ENCODE results near the gene ATP6V1A.
A peak's percentile ranks its signal among the peaks of the same experiment; 100 is the strongest.

ATP6V1A gene

GRCh38 chr3:113802795-113803455 lies 56.1 kb downstream of the ATP6V1A start:
- in situ Hi-C loops (cut with HindIII; ENCODE audit: low pct_unique_long_range_greater_than_20kb, low sequenced_read_pairs), result no loop called here
- no peak for TF ChIP-seq JUND (IDR thresholded peaks at IDR 0.05; ENCODE audit: low read depth)
- no peak for DNase-seq (ENCODE audit: low read depth in 1 of 2, low spot score in 1 of 2)

DNA sequence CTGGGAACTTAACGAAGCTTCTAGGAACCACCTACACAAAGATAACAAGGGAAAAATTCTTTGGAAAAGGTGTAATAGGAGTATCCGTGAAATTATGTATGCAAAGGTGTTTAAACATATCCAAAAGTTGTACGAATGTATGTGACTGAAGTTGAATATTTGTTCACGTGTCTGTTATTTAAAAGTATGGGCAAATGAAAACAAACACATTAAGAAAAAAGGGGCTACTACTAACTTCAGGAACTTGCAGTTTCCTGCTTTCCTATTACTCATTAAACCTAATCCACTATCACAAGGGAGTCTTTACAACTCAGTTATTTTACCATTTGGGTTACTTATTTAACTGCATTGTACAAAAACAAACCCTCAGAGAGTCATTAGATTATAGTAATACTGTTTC lies 57.8 kb downstream of the ATP6V1A start:
- no peak for TF ChIP-seq JUND (IDR thresholded peaks at IDR 0.05; ENCODE audit: low read depth)
- in situ Hi-C loops (cut with HindIII; ENCODE audit: low pct_unique_long_range_greater_than_20kb, low sequenced_read_pairs), result no loop called here
- DNase-seq (ENCODE audit: low read depth in 1 of 2, low spot score in 1 of 2), result no peak

GRCh38 chr3:113805249-113805648 lies 58.4 kb downstream of the ATP6V1A start:
- DNase-seq (ENCODE audit: low read depth in 1 of 2, low spot score in 1 of 2), result no peak
- in situ Hi-C loops (cut with HindIII; ENCODE audit: low pct_unique_long_range_greater_than_20kb, low sequenced_read_pairs), result no loop called here
- TF ChIP-seq JUND (IDR thresholded peaks at IDR 0.05; ENCODE audit: low read depth), result no peak

- no peak for TF ChIP-seq JUND (IDR thresholded peaks at IDR 0.05; ENCODE audit: low read depth)
- in situ Hi-C loops (cut with HindIII; ENCODE audit: low pct_unique_long_range_greater_than_20kb, low sequenced_read_pairs), result no loop called here
- DNase-seq (ENCODE audit: low read depth in 1 of 2, low spot score in 1 of 2), result no peak
Measured at GRCh38 chr3:113812854-113813253, 66.0 kb downstream of the ATP6V1A start.

- no peak for TF ChIP-seq JUND (IDR thresholded peaks at IDR 0.05; ENCODE audit: low read depth)
- no peak for DNase-seq (ENCODE audit: low read depth in 1 of 2, low spot score in 1 of 2)
- in situ Hi-C loops (cut with HindIII; ENCODE audit: low pct_unique_long_range_greater_than_20kb, low sequenced_read_pairs), result no loop called here
Measured at GRCh38 chr3:113819866-113820265, 73.0 kb downstream of the ATP6V1A start.

GRCh38 chr3:113825090-113825489 lies 78.3 kb downstream of the ATP6V1A start:
- TF ChIP-seq JUND (IDR thresholded peaks at IDR 0.05; ENCODE audit: low read depth), result no peak
- DNase-seq (ENCODE audit: low read depth in 1 of 2, low spot score in 1 of 2), result peak in 1 of 2 experiments; percentile 43
- in situ Hi-C loops (cut with HindIII; ENCODE audit: low pct_unique_long_range_greater_than_20kb, low sequenced_read_pairs), result no loop called here

- DNase-seq (ENCODE audit: low read depth in 1 of 2, low spot score in 1 of 2), result no peak
- no peak for TF ChIP-seq JUND (IDR thresholded peaks at IDR 0.05; ENCODE audit: low read depth)
- in situ Hi-C loops (cut with HindIII; ENCODE audit: low pct_unique_long_range_greater_than_20kb, low sequenced_read_pairs), result no loop called here
Measured at GRCh38 chr3:113828600-113828999, 81.8 kb downstream of the ATP6V1A start.

- no peak for TF ChIP-seq JUND (IDR thresholded peaks at IDR 0.05; ENCODE audit: low read depth)
- in situ Hi-C loops (cut with HindIII; ENCODE audit: low pct_unique_long_range_greater_than_20kb, low sequenced_read_pairs), result no loop called here
- peak in 1 of 2 experiments; percentile 44 for DNase-seq (ENCODE audit: low read depth in 1 of 2, low spot score in 1 of 2)
Measured at GRCh38 chr3:113829576-113830354, 82.9 kb downstream of the ATP6V1A start.

DNA sequence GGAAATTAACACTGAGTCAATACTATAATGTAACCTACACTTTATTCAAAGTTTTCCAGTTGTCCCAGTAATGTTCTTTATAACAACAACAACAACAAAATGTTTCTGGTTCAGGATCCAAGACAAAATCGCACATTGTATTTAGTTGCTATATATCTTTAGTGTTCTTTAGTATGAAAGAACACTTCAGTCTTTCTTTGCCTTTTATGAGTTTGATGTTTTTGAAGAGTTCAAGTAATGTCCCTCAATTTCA lies 84.2 kb downstream of the ATP6V1A start:
- no peak for TF ChIP-seq JUND (IDR thresholded peaks at IDR 0.05; ENCODE audit: low read depth)
- DNase-seq (ENCODE audit: low read depth in 1 of 2, low spot score in 1 of 2), result no peak
- in situ Hi-C loops (cut with HindIII; ENCODE audit: low pct_unique_long_range_greater_than_20kb, low sequenced_read_pairs), result no loop called here

GRCh38 chr3:113832477-113833164 lies 85.8 kb downstream of the ATP6V1A start:
- no peak for TF ChIP-seq JUND (IDR thresholded peaks at IDR 0.05; ENCODE audit: low read depth)
- in situ Hi-C loops (cut with HindIII; ENCODE audit: low pct_unique_long_range_greater_than_20kb, low sequenced_read_pairs), result no loop called here
- DNase-seq (ENCODE audit: low read depth in 1 of 2, low spot score in 1 of 2), result no peak

DNA sequence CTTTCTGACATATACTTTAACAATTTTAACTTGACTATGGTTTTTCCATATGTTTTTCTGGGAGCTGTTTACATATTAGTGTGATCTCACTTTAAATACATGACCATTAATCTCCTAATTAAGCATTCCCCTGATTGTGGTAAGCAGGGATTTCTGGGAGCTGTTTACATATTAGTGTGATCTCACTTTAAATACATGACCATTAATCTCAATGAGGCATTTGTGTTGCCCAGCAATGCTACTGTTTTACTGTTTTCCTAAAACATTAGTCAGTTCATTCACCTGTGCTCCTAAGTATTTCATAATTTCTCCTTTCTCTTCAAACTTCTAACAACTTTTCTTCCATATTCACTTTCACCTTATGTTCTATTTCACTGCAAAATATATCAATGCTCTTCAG lies 88.1 kb downstream of the ATP6V1A start:
- no peak for TF ChIP-seq JUND (IDR thresholded peaks at IDR 0.05; ENCODE audit: low read depth)
- no peak for DNase-seq (ENCODE audit: low read depth in 1 of 2, low spot score in 1 of 2)
- in situ Hi-C loops (cut with HindIII; ENCODE audit: low pct_unique_long_range_greater_than_20kb, low sequenced_read_pairs), result no loop called here

DNA sequence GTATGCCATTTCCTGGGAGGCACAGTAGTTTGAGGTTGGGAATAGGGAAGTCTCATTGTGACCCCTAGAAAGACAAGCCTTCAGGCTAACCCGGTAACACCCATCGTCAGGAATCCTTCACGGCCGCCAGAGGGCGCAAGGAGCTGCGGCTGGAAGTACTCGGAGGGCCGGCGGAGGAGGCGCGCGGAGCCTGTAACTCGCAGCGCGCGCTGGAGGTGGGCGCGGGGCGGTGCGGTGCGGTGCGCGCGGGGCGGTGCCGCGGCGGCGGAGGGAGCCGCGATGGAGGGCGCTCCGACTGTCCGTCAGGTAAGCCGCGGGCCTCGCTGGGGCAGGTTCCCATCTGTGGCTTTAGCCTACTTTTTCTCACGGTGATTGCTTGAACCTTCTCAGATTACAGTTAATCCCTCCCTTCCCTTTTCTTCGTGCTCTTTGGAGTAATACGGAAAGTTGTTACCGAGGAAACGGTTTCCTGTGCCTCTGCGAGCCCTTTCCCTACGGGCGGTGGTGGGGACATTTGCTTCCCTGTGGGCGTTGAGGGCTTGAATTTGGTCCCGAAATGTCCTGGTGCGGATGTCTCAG lies 91.9 kb downstream of the ATP6V1A start, which contains the start of gene GRAMD1C:
TSS of gene GRAMD1C (plus strand) at position 158 of the 579 bp plus-strand sequence. CDS start at position 280, 122 bp downstream.
- DNase-seq (ENCODE audit: low read depth in 1 of 2, low spot score in 1 of 2), result peak; percentile 81 to 89
- TF ChIP-seq JUND (IDR thresholded peaks at IDR 0.05; ENCODE audit: low read depth), result no peak
- in situ Hi-C loops (cut with HindIII; ENCODE audit: low pct_unique_long_range_greater_than_20kb, low sequenced_read_pairs), result no loop called here

DNA sequence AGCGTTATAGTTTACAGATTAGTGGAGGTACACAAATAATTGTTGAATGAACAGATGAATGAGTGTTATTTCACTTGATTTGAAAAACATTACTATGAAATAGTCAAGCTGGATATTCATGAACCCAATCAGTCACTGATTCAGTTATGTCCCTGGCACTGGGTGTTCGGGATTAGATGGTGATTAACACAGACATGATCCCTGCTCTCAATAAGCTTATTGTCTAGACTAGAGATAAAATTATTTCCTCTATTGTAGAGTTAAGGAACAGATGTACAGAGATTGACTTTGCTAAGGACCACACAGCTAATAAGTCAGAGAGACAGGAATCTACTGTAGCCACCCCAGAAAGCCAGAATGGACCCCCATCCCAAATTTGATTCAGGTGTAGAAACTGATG lies 92.7 kb downstream of the ATP6V1A start:
- DNase-seq (ENCODE audit: low read depth in 1 of 2, low spot score in 1 of 2), result no peak
- in situ Hi-C loops (cut with HindIII; ENCODE audit: low pct_unique_long_range_greater_than_20kb, low sequenced_read_pairs), result no loop called here
- no peak for TF ChIP-seq JUND (IDR thresholded peaks at IDR 0.05; ENCODE audit: low read depth)
